ENCODE data around the gene MUL1. TPM values are rescaled to one million over a fixed set of nuclear protein-coding genes. Genes with fewer than 3 reads are reported as not detected.

MUL1 gene
- total and polyA plus RNA-seq, 9 of the 15 experiments (the other 6 are each of a cell fraction or from before 2014, with no cell fraction given) = 10.4 to 32.9 (median 19.3) TPM

- peak; percentile 99 for TF ChIP-seq ZBTB40 (IDR thresholded peaks at IDR 0.05)
- no peak for TF ChIP-seq ZBTB40 (CRISPR knock-in tag; IDR thresholded peaks at IDR 0.05)
- no peak for TF ChIP-seq SLC30A9 (CRISPR knock-in tag; IDR thresholded peaks at IDR 0.05)
- TF ChIP-seq CEBPG (CRISPR knock-in tag; IDR thresholded peaks at IDR 0.05) = no peak
- TF ChIP-seq CEBPG (tag; conservative IDR thresholded peaks at IDR 0.05 in 1 of 2, IDR thresholded peaks at IDR 0.05 in 1 of 2) = no peak
- peak; percentile 97 for TF ChIP-seq VEZF1 (CRISPR knock-in tag; IDR thresholded peaks at IDR 0.05)
- no peak for TF ChIP-seq ZNF324 (CRISPR knock-in tag; IDR thresholded peaks at IDR 0.05)
- no peak for TF ChIP-seq SIRT6 (IDR thresholded peaks at IDR 0.05; ENCODE audit: low read depth, low read length)
- peak; percentile 32 for TF ChIP-seq TAF9B (IDR thresholded peaks at IDR 0.05; ENCODE audit: partially characterized antibody)
- TF ChIP-seq NCOA4 (IDR thresholded peaks at IDR 0.05; ENCODE audit: partially characterized antibody) = no peak
- TF ChIP-seq, protein P1, sequence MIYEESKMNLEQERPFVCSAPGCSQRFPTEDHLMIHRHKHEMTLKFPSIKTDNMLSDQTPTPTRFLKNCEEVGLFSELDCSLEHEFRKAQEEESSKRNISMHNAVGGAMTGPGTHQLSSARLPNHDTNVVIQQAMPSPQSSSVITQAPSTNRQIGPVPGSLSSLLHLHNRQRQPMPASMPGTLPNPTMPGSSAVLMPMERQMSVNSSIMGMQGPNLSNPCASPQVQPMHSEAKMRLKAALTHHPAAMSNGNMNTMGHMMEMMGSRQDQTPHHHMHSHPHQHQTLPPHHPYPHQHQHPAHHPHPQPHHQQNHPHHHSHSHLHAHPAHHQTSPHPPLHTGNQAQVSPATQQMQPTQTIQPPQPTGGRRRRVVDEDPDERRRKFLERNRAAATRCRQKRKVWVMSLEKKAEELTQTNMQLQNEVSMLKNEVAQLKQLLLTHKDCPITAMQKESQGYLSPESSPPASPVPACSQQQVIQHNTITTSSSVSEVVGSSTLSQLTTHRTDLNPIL (CRISPR knock-in tag; IDR thresholded peaks at IDR 0.05) = no peak
- TF ChIP-seq TRIM28 (IDR thresholded peaks at IDR 0.05) = no peak
Observed at GRCh38 chr1:20507564-20508410, at the start of gene MUL1 (continued).
